Stimulated activated CD8-positive, alpha-beta memory T cell treated with anti-CD3 and anti-CD28 coated beads, Interleukin-7, amount 100 ng/mL, for 48 hours (primary cell): ENCODE data around the gene SLC44A4.
A peak's percentile ranks its signal among the peaks of the same experiment; 100 is the strongest.
"Not testable (repeated sequence)": the region's sequence is repeated elsewhere in the genome, so short reads cannot be mapped to it uniquely, and the experiment has no call there.

Experiments used
- DNase-seq, 2 donors: peaks; one replicate each; pipeline ENCODE4 v3.0.0-alpha.2; 2020; ENCODE audit warnings: low read depth in 1 of 2; ENCODE audit errors: extremely low read depth in 1 of 2

The SLC44A4 gene

DNA sequence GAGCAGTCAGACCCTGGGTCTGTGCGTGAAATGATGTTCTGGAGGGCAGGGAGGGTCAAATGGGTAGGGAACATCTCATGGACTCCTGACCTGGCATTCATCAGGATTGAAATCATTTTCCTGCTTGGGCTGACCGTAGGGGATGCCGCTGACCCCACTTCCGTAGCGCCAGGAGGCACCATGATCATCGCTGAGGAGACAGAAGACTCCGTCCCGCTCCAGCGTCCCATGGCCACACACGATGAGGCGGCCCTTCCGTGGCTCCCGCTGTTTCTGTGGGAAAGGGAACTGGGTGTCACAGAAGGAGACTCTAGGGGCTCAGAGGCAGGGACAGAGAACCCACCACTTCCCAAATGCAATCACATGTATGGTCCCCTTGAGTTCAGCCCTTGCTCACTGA, 18.4 kb downstream of the SLC44A4 start:
- no peak for DNase-seq

DNA sequence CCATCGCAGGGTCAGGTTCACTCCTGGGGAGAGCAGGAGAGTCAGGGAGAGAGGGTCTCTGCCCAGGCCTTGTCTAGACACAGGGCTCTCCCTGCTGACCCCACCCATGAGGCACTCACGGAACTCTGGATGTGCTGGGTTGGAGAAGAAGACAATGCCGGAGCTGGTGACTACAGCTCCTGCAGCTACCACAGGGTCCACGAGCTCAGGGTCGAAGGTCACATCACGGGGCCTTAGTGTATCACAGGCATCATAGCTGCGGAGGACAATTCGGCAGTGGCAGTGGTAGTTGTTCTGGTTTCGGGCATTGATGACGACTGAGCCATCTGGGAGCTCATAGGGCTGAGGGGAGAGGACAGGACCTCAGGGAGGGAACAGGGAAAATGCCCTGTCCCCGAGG, 18.9 kb downstream of the SLC44A4 start:
- DNase-seq = no peak

DNA sequence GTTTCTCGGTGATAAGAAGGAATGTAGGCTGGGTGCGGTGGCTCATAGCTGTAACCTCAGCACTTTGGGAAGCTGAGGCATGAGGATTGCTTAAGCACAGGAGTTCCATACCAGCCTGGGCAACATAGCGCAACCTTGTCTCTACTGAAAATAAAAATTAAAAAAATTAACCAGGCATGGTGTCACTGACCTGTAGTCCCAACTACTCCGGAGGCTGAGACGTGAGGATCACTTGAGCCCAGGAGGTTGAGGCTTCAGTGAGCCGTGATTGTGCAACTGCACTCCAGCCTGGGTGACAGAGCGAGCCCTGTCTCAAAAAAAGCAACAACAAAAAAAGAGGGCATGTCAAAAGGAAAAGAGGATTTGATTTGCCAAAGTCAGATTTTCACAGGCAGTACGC, 20.1 kb downstream of the SLC44A4 start:
- DNase-seq = no peak

DNA sequence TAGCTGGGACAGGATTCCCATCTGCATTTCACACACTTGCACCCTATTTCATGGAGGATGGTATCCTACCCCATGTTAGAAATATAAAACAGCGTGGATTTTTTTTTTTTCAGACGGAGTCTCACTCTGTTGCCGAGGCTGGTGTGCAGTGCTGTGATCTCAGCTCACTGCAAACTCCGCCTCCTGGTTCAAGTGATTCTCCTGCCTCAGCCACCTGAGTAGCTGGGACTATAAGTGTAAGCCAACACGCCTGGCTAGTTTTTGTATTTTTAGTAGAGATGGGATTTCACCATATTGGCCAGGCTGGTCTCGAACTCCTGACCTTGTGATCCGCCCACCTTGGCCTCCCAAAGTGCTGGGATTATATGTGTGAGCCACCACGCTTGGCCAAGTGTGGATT, 21.0 kb downstream of the SLC44A4 start:
- not testable (repeated sequence) for DNase-seq

DNA sequence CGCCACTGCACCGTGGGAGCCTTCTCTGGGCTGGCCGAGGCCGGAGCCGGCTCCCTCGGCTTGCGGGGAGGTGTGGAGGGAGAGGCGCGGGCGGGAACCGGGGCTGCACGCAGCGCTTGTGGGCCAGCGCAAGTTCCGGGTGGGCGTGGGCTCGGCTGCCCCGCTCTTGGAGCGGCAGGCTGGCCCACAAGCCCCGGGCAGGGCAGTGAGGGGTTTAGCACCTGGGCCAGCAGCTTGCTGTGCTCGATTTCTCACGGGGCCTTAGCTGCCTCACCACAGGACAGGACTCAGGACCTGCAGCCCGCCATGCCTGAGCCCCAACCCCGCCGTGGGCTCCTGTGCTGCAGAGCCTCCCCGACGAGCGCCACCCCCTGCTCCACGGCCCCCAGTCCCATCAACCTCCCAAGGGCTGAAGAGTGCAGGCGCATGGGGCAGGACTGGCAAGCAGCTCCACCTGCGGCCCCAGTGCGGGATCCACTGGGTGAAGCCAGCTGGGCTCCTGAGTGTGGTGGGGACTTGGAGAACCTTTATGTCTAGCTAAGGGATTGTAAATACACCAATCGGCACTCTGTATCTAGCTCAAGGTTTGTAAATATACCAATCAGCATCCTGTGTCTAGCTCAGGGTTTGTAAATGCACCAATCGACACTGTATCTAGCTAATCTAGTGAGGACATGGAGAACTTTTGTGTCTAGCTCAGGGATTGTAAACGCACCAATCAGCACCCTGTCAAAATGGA, 26.6 kb downstream of the SLC44A4 start:
- not testable (repeated sequence) for DNase-seq

DNA sequence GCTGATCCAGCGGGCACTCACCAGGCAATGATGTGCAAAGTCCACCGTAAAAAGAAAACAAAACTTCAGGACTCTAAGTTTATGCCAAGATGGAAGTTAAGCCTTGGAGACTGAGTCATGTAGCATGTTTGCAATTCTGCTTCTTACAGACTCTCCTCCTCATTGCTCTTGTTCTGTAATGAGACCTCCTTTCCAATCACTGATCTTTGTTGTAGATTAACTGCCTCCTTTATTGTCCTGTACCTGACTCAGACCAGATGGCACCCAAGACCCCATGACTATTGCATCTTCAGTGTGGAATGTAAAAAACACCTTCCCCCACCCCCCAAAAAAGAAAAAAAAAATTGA, 27.3 kb downstream of the SLC44A4 start:
- no peak for DNase-seq

DNA sequence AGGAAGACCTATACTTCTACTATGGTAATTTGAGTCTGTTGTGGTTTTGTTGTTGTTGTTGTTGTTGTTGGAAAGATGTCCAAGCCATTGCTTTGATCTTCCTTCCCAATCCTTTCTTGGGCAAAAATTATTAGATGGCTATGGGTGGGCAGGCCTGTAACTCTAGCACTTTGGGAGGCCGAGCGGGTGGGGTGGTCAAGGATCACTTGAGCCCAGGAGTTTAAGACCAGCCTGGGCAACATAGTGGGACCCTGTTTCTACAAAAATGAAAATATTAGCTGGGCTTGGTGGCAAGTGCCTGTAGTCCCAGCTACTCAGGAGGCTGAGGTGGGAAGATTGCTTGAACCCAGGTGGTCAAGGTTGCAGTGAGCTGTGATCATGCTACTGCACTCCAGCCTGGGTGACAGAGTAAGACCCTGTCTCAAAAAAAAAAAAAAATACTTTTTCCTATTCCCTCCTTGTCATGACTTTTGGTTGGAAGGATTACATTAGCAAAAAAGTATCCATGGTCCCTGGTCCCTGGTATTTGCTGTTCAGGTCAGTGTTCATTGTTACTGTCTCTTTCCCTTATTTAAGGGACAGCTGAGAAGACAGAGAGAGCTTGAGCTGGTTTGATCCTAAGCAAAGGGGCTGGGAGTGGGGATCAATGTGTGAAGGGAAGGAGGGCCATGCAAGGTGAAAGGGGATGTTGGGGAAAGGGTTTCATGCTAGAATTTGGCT, 27.9 kb downstream of the SLC44A4 start:
- DNase-seq = no peak

DNA sequence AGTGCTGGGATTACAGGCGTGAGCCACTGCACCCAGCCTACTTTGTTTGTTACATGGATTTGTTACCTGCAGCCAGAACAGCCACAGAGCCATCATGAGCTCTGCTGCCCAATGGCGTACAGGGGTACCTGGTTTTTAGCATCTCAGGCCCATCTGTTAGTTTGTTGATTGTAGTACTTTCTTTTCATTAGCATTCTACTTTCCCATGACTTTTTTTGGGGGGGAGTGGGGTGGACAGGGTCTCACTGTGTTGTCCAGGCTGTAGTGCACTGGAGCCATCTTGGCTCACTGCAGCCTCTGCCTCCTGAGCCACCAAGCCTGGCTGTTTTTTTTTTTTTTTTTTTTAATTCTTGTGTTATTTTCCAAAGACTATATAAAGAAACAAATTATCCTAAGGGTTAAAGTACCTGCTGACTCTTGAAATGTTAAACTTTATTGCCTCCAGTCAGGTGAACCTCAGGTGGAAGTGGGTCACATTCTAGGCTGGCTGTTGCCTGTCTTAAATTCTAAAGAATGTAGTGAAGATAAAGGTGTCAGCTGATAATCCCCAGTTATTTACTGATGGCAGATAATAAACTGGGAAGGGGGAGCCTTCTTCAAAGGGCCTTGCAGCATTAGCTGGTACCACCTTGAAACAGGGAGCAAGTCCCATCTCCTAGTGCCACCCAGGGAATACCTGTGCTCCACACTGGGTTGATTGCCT, 31.4 kb downstream of the SLC44A4 start:
- DNase-seq = no peak

DNA sequence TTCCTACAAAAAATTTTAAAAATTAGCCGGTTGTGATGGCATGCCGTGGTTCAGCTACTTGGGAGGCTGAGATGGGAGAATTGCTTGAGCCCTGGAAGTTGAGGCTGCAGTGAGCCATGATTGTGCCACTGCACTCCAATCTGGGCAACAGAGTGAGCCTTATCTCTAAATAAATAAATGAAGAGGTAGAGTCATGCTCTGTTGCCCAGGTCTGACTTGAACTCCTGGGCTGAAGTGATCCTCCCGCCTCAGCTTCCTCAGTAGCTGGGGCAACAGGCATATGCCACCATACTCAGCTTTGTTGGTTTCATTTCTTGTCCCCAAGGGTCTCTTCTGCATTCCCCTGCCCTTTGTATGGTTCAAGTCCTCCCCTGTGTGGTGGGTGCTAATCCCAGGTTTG, 34.3 kb downstream of the SLC44A4 start:
- DNase-seq = no peak

DNA sequence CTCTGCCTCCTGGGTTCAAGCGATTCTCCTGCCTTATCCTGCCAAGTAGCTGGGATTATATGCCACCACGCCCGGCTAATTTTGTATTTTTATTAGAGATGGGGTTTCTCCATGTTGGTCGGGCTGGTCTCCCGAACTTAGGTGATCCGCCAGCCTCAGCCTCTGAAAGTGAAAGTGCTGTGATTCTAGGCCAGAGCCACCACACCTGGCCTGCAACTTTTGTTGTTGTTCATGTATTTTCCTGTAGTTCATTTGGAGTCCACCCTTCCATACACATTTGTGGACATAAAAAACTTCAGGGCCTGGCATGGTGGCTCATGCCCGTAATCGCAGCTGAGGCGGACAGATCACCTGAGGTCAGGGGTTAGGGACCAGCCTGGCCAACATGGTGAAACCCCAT, 36.7 kb downstream of the SLC44A4 start:
- DNase-seq = no peak

DNA sequence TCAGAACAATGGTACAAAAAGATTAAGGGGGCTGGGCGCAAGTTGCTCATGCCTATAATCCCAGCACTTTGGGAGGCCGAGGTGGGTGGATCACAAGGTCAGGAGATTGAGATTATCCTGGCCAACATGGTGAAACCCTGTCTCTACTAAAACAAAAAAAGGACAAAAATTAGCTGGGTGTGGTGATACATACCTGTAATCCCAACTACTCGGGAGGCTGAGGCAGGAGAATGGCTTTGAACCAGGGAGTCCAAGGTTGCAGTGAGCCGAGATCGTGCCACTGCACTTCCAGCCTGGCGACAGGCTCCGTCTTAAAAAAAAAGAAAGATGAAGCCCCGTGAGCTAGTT, 39.0 kb downstream of the SLC44A4 start:
- DNase-seq = not testable (repeated sequence)

DNA sequence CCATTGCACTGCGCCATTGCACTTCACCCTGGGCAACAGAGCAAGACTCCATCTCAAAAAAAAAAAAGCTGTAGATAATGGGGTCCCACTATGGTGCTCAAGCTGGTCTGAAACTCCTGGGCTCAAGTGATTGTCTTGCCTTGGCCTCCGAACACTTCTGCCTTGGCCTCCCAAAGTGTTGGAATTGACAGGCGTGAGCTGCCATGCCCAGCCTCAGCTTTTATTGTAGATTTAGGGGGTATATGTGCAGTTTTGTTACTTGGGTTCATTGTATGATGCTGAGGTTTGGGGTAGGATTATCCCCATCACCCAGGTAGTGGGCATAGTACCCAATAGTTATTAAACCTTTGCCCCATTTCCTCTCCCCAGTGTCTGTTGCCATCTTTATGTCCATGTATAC, 39.8 kb downstream of the SLC44A4 start:
- DNase-seq = no peak

DNA sequence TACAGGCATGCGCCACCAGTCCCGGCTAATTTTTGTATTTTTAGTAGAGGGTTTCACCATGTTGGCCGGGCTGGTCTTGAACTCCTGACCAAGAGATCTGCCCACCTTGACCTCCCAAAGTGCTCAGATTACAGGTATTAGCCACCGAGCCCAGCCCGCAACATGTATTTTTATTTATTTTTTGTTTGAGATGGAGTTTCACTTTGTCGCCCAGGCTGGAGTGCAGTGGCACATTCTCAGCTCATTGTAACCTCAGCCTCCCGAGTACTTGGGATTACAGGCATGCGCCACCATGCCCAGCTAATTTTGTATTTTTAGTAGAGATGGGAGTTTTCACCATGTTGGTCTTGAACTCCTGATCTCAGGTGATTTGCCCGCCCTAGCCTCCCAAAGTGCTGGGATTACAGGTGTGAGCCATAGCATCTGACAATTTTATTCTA, 40.7 kb downstream of the SLC44A4 start:
- not testable (repeated sequence) for DNase-seq

DNA sequence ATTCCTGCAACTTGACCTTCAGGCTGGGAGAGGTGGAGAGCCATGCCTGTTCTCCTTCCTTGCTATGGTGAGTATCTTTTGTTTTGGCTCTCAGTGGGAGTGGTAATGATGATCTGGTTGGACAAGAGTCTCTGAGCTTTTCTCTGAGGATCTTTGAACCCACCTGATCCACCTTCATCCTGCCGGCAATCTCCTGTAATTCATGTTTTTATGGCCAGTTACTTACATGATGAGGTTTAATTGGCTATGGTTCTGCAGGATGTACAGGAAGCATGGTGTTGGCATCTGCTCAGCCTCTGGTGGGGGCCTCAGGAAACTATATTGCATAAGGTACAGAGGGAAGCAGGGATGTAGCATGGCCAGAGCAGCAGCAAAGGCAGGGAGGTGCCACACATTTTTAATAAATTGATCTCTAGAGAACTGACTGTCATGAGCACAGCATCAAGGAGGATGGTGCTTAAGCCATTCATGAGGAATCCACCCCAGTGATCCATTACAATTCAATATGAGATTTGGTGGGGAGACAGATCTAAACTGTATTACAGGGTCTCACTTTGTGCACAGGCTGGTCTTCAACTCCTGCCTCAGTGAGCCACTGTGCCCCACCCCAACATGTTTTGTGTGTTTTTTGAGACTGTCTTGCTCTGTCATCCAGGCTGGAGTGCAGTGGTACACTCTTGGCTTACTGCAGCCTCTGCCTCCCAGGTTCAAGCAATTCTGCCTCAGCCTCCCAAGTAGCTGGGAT, 41.3 kb downstream of the SLC44A4 start:
- DNase-seq = no peak

DNA sequence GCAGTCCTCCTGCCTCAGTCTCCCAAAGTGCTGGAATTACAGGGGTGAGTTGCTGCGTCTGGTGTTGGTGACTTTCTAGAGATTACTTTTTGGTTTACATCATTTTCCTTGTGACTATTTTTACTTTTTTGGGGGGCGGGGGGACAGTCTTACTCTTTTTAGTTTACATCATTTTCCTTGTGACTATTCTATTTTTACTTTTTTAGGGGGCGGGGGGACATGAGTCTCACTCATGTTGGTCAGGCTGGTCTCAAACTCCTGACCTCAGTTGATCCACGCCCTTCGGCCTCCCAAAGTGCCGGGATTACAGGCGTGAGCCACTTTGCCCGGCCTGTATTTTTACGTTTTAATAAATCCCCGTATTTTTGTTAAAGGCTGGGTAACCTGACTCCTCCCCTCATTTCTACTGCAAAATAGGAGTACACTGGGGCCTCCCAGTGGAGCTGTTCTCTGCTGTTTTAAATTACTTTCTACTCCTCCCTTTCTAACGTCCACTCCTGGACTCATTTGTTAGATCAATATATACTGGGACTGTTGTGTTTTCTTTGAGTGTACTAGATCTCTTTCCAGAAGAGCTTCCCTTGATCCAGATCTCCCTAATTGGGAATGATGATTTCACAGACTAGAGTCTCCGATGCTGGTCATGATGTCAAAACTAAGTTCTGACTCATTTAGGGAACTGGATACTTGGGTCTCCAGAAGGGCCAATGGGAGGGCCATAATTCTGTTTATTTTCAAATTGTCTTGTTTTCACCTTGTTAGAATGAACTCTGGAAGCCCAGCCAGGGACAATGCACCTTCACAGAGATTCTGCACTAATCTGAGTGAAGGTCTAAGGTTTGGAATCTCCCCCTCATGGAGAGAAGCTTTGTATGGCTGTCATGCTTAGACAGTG, 42.1 kb downstream of the SLC44A4 start:
- no peak for DNase-seq

DNA sequence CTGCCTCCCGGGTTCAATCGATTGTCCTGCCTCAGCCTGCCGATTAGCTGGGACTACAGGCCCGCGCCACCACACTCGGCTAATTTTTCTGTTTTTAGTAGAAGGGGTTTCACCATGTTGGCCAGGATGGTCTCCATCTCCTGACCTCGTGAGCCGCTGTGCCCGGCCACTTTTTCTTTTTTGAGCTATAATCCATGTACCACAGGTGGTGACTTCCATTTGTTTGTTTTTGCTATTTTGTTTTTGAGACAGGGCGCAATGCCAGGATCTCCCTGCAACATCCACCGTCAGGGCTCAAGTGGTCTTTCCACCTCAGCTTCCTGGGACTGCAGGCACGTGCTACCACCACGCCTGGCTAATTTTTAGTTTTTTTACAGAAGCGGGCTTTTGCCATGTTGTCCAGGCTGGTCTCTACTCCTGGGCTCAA, 42.7 kb downstream of the SLC44A4 start:
- DNase-seq = no peak

DNA sequence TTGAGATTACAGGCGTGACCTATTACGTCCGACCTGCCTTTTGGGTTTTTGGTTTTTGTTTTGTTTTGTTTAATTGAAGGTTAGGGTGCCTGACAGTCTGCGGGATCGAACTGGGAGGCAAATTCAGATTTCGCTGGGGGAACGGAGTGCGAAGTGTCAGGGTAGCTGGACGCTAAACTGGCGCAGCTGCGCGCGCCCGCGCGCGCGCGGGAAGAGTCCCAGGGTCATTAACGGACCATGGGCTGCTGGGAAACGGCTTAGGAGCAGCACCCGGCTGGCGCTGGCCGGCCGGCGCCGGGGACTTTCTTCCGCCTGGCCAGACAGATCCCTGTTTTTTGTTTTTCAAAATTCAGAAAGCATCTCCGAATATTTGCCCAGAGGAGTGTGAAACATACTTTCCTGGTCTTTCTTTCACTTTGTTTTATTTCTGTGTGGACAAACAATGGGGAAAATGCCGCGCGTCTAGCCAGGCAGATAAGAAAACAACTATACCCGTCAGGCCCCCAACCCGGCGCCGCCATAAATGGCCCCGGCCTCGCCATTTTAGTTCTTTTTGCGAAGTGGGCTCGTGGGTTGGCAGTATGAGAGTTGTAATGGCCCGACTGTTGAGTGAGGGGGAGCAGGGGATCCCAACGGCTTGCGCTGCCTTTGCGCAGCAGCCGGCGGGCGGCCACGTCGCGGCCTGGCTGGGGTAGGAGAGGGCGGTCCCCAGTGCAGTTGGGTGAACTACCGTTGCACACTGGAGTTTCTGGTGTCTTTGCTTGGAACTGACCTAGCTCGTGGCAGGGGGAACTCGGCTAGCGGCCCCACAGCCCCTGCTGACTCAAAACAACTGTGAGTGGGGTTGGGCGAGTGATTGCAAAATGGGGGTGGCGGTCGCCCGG, 44.2 kb downstream of the SLC44A4 start:
- peak; percentile 65 to 68 for DNase-seq

DNA sequence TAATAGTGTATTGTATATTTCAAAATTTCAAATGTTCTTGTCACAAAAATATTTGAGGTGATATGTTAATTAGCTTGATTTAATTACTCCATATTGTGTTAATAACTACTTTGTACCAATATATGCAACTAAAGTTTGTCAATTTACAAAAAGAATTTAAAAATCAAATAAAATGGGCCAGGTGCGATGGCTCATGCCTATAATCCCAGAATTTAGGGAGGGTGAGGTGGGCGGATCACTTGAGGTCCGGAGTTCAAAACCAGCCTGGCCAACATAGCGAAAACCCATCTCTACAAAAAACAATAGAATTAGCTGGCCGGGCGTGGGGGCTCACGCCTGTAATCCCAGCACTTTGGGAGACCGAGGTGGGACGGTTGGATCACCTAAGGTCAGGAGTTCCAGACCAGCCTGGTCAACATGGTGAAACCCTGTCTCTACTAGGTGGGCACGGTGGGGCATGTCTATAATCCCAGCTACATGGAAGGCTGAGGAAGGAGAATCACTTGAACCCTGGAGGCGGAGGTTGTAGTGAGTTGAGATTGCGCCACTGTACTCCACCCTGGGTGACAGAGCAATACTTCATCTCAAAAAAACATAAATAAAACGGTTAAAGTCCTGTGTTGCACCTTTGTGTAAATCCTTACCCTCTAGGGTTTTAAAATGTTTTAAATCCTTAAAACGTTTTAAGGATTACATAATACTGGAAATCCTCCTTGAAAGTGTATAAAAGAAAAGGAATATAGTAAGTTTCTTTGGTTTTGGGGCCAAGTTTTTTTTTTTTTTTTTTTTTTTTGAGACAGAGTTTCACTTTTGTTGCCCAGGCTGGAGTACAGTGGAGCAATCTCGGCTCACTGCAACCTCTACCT, 47.2 kb downstream of the SLC44A4 start:
- DNase-seq = no peak
